GM18909 (cell line): ENCODE measurements around the gene MTA1.
A peak's percentile ranks its signal among the peaks of the same experiment; 100 is the strongest.

ENCODE experiments used
- ATAC-seq: cut with Tn5 transposase; IDR thresholded peaks from one replicate; pipeline ENCODE4 v1.9.1; 2021; ENCODE audit warnings: mild to moderate bottlenecking; ENCODE audit not compliant: unreplicated experiment, poor library complexity

Gene MTA1

DNA sequence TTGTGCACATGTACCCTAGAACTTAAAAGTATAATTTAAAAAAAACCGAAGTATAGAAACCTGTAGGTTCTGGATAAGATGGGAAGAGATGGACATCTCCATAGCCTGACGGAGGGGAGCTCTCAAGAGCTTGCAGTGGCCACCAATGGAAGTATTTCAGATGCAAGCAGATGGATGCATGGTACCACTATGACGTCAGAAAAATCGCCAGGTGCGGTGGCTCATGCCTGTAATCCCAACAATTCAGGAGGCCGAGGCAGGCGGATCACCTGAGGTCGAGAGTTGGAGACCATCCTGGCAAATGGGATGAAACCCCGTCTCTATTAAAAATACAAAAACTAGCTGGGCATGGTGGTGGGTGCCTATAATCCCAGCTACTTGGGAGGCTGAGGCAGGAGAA, 17.9 kb upstream of the MTA1 start:
- no peak for ATAC-seq

DNA sequence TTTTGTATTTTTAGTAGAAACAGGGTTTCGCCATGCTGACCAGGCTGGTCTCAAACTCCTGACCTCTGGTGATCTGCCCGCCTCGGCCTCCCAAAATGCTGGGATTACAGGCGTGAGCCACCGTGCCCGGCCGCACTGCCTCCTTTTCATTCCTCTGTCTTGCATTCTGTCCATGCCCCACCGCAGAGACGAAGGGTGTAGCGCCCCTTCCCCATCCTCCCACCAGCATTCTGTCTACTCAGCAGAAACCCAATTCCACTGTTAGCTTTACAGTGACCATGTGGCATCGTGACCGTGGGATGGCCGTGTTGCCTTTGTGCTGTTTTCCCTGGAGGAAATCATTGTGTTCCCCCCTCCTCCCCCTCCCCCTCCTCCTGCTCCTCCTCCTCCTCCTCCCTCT, 11.0 kb upstream of the MTA1 start:
- ATAC-seq = no peak

DNA sequence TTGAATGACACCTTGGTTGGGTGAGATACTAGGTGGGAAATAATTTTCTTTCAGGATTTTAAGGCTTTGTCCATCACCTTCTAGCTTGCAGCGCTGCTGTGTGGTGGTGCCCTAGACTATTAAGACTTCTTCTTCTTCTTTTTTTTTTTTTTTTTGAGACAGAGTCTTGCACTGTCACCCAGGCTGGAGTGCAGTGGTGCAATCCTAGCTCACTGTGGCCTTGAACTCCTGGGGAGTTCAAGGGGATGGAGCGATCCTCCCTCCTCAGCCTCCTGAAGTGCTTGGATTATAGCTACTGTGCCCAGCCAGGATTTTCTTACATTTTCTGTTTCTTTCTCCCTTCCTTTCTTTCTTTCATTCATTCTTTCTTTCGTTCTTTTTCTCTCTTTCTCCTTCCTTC, 10.3 kb upstream of the MTA1 start:
- no peak for ATAC-seq

DNA sequence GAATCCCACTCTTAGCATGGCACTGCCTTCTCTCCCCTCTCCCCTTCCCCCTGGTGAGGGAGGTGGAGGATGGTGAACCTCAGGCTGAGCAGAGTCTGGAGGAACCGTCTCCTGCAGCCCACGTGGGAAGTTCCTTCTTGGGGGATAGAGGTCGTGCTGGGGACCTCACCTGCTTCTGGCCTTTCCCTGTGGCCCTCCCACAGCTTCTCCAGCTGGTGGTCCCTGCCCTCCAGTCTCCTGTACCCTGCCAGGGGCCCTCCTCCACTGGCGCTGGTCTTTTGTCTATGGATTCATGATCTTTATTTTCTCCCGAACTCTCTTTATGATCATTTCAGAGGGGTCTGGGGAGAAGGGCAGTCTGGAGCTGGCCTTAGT, 9.0 kb upstream of the MTA1 start:
- no peak for ATAC-seq

DNA sequence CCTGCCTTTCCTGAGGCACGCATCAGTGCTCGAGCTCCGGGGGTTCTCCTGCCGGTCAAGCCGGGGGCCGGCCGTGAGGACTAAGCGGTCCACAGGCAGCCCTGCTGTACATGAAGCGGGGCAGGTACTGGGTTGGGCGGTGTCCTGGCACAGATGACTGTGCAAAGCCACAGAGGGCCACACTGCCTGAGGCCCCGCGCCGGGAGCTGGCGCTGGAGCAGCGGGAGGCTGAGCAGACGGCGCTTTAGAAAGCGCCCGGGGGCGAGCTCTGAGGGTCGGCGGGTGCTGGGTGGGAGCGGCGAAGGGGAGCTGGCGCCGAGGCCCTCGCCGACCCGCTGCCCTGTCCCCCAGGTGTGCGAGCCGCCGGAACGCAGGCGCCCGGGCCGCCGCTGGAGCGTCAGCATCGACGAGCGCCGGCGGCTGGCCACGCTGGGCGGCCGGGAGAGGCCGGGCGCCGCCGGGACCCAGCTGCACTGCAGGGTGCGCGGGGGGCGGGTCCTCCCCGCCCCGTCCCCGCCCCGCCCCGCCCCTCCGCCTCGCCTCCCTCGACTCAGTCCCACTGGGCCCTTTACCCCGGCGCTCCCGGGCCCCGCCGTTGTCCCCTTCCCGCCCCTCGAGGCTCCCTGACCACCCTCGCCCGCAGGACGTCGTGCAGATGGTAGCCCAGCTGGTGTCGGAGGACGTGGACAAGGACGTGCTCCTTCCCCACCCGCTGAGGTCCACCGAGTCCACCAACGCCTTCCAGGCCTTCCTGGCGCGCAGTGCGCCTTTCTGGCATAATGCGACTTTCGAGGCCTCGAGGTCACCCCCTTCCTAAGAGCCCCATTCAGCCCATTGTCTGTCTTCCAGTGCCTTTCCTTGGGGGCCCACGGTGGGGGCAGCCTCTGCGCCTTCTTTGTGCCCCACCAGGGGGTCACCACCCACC, 8.3 kb upstream of the MTA1 start:
- ATAC-seq = no peak

DNA sequence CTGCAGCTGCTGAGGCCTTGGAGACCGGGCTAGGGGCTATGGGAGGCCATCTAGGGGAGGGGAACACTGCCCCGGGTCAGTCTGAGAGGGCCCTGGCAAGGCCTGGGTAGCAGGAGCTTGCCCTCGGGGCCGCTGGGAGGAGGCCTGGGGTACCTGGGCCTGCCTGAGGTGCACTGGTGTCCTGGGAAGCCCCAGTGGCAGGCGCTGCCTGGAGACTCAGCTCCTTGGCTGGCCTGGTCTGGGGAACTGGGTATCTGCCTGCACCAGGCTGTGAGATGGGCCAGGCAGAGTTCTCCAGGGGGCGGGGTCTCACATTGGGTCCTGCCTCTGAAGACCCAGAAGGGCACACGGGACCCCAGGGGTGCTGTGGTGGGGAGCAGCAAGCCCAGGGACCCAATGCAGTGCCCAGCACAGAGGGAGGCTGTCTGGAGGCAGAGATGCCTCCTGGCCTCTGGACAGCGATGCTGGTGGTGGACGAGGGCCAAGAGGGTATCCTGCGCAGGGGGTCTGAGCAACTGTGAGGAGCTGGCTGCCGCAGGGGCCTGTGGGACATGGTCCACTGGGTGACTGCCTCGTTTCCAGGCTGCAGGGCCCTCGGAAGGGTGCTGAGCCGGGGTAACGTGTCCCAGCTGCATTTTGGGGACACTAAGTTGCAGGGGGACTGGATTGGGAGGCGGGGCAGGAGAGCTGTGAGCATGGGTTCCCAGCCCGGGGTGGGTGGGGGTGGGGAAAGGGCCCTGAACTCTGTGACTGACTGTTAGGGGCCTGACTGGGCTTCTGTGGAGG, 7.4 kb upstream of the MTA1 start:
- ATAC-seq = no peak

DNA sequence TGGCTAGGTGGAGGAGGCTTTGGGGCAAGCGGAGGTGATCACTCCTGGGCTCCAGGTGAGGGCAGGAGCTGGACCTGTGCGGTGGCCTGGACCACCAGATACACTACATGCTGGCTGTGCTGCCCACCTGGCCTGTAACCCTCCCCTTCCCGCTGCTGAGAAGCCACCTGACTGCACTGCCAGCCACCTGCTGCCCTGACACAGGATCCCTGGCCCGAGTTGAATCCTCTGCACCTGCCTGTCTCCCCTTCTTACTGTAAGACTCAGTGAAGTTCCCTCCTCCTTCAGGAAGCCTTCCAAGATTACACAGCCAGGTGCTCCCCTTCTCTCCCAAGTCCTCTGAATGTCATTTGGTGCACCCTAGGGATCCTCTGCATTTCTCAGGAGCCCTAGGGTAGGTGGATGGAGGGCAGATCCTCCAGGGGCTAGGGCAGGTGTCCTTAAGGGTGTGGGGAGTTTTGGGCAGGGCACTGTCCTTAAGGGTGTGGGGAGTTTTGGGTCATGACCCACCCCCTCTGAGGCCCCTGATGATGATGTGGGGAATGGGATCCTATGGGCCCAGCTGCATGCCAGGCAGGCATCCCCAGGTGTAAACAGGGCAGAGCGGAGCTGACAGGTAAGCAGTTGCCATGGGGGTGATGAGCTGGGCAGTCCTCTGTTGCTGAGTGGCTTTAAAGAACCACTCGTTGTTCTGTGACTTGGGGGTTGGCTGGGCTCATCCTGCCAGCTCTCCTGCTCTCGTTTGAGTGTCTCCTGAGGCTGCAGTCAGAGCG, 6.7 kb upstream of the MTA1 start:
- no peak for ATAC-seq

DNA sequence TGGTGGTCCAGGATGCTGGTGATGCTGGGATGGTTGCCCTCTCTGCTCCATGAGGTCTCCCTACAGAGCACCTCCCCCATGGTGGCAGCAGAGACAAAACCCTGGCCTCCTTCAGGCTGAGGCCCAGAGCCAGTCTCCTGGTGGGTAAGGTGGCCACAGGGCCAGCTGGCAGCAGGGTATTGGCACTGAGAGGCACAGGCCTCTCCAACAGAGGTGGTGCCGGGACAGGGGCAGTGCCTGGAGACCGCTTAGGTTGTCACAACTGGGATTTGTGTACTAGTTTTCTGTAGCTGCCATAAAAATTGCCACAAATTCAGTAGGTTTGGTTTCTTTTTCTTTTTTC, 6.1 kb upstream of the MTA1 start:
- no peak for ATAC-seq

DNA sequence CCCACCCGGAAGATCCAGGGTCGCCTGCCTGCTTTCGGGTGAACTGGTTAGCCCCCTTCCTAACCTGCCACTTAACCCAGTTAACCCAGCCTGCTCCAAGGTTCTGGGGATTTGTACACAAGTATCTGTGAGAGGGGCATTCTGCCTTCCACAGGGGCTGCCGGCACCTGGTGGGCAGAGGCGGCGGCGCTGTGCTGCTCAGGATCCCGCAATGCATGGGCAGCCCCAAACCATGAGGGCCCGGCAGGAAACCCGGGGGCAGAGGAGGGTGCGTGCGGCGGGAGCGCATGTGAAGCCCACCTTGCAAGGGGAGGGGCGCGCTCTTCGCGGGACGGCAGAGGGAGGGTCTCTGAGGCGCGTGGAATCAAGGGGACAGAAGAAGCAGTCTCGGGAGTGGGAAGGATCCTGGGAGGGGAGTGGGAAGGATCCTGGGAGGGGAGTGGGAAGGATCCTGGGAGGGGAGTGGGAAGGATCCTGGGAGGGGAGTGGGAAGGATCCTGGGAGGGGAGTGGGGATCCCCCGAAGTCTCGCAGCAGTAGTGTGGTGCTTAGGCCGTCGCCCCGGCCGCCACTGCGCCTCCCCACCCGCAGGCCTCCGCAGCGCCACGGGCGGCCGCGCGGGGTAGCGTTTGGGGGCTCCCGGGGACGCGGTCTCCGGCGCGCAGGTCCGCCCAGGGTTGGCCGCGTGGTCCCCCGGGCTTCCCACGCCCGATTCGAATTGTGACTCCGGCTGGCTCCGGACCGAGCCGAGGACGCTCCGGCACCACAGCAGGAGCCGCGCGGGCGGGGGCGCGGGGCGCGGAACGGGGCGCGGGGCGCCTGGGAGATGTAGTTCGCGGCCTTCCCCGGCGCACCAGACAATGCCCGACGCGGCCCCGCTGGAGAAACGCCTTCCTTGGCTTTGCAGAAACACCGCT, 4.9 kb upstream of the MTA1 start:
- ATAC-seq = peak; percentile 68

DNA sequence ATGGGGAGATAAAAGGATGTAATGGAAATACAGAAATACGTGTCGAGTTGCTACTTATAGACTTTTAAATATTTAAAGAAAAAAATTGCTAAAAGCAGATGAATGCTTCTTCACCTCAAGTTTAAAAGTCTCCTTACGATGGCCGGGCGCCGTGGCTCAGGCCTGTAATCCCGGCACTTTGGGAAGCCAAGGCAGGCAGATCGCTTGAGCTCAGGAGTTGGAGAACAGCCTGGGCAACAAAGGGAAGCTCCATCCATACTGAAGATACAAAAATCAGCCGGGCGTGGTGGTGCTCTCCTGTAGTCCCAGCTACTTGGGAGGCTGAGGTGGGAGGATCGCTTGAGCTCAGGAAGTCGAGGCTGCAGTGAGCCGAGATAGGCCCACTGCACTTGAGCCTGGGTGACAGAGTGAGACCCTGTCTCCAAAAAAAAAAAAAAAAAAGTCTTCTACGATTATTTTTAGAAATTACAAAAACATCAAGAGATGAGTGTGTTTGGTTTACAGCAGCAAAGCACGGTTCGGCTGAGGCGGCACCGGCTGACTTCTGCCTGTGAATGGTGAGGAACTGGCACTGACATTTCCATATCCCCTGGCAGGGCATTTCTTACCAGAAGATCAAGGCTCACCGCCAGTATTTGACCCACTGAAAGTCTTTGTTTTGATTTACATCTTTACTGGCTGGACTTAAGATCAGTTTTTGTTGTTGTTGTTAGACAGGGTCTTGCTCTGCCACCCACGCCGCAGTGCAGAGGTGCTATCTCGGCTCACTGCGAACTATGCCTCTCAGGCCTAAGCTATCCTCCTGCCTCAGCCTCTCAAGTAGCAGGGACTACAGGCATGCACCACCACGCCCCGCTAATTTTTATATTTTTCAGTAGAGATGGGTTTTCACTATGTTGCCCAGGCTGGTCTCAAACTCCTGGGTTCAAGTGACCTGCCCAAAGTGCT, 3.9 kb upstream of the MTA1 start:
- no peak for ATAC-seq

DNA sequence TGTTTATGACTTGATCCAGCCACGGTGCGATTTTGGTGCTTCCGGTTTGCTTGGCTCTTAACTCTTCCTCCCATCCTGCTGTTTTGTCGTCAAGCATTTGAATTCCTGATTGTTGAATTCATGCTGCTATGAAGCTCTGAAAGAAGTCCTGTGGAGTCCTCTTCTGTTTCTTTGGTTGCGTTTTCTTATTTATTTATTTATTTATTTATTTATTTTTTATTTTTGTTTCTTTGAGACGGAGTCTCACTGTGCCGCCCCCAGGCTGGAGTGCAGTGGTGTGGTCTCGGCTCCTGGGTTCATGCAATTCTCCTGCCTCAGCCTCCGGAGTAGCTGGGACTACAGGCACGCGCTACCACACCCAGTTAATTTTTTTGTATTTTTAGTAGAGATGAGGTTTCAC, 3.0 kb upstream of the MTA1 start:
- ATAC-seq = no peak

DNA sequence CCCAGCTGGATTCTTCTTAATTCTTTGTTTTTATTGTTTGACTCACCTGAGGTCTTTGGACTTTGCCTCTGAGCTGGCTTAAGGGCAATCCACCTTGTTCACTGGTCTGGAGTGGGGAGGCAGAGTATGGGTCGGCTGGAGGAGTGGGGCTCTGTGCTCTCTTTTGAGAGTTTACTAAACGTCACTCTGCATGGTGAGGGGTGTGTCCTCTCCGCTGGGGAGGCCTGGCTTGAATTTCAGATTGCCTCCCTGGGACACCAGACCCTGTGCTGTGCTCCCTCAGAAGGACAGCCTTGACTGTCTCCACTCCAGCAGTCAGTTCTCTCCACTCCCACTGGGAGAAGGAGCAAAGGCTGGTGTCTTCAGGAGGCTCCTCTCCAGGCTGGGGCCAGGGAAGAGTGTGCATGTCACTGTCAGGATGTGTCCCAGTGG, 1.9 kb upstream of the MTA1 start:
- no peak for ATAC-seq

DNA sequence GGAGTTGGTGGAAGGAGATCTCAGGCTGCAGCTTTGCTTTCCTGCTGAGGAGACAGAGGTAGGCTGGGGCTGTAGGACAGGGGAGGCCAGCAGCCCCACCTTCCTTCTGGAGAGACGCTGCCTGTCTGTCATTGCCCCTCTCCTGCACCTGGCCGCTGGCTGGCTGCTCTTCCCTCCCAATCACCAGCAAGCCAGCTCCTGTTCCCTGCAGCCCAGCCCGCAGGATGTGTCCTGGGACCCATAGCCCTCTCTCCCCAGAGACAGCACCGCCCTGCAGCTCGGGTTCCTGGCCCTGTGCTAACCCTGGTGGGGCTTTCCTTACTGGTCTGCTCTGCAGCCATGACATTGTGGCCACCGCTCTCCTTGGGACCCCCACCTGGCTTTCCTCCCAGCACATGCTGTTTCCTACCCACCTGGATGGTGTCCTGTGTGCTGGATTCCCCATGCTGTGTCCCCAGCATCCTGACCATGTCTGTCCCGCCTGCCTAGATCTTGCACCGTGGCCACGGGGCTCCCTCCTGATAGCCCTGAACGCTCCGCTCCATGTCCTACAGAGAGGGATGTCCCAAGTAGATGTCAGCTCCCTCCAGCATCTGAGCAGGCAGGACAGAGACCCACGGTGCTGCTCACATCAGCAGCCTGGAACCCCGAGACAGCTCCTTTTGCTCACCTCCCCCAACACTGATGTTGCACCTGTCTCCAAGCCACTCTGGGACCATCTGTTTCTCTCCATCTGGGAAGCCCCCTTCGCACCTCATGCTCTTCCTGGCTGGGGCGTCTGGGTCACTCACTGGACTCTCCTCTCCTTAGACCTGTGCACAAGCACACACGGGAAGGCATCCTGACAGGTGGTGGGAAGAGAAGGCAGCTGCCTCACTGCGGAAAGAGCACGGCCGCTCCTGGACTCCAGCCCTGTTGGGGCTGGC, 1.1 kb upstream of the MTA1 start:
- ATAC-seq = no peak

DNA sequence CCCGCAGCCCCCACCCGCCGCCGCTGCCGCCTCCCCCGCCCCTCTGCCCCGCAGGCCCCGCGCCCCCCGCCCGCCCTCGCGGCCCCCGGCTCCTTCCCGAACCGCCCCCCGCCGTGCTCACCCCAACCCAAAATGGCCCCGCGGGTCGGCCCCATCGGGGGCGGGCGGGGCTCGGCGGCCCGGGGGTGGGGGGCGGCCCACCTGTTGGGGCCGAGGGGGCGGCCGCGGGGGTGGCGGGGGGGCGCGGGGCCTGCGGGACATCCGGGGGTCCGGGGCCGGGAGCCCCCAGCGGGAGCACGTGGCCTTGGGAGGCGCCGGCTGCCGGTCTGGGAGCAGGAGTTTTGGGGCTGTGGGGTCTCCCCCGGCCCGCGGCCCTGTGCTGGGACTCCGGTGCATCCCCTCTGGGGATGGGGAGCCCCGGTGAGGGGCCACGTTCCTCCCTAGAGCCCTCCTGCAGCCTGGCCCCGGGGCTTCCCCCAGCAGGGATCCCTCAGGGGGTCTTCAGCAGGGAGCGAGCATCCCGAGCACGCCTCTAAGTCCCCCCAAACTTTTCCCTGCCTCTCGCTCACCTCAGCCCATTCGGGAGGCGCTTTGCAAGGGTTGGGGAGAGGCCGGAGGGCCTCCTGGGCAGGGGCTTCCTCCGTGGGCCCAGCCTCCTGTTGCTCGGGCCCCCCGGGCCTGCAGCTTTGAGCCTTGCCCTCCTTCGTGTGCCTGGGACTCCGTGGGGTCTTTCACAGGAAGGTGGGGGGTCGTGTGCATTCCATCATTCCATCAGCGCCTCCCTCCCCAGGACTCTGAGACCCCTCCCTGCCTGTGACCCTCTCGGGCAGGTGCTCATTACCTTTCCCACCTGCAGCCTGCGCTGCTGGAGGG, 710 bp downstream of the MTA1 start:
- ATAC-seq = no peak

DNA sequence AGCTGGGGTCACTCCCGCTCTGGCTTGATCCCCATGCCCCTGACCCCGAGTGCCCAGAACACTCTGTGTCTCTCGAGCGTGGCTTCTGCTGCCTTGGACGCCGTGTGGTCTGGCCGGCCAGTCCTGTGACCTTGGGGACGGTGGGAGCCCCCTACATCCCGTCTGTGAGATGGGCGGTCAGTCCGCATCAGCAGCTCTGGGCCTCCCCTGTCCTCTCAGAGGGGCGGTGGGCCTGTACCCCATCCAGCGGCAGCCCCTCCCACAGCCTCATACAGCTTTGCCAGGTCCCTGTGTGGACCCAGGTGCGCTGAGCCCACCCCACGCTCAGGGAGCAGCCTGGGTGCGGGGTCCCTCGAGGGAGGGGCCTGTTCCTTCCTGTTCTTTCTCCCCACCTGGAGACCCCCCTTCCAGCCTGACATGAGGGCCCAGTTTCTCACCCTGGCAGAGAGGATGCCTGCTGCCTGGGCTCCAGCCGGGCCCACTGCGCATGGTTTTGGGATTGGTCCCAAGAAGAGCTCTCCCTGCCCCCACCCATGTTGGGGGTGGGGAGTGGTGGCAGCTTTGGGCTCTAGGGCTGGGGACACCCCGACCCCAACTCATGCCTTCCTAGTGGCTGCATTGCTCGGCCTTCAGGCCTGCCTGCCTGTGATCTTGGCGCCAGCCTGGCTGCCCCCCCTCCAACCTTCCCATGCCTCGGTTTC, 1.5 kb downstream of the MTA1 start:
- ATAC-seq = no peak
